PC-3 (cell line): ENCODE data around the gene DDX47. TPM values are rescaled to one million over a fixed set of nuclear protein-coding genes. Genes with fewer than 3 reads are reported as not detected.

ENCODE experiments used
- ATAC-seq: fragments of 200-7000 bp; cut with Tn5 transposase; 2 replicates; pipeline ENCODE4 v1.9.1; 2020; ENCODE audit warnings: mild to moderate bottlenecking, moderate library complexity
- BruUV-seq: library from RNA; stranded (reverse); fragments of 400-500 nt; replicated peaks from 2 replicates; lab custom pipeline; 2021; lab: Mats Ljungman, UMichigan
- CTCF ChIA-PET: fragments of 300-600 bp; sonication (Branson Sonifier 250); formaldehyde crosslinking; loops from one replicate; lab custom pipeline; 2022; ENCODE audit warnings: antibody characterized with exemption; lab: Charles Lee
- POLR2A ChIA-PET: fragments of 300-600 bp; sonication (Branson Sonifier 250); formaldehyde crosslinking; loops from one replicate; lab custom pipeline; 2022; ENCODE audit warnings: antibody characterized with exemption; ENCODE audit not compliant: unreplicated experiment; lab: Charles Lee
- DNase-seq: peaks from one replicate; pipeline ENCODE4 v3.0.0-alpha.2; 2015
- H2AFZ ChIP-seq: fragments of 300-600 bp; sonication (generic); 2 replicates; pipeline ENCODE4 v1.6.0; 2016; ENCODE audit warnings: antibody characterized with exemption, low read length
- H3F3A ChIP-seq: fragments of 300-600 bp; sonication (generic); one replicate; pipeline ENCODE4 v1.6.0; 2017; ENCODE audit warnings: antibody characterized with exemption, low read length, control low read depth, mild to moderate bottlenecking; ENCODE audit not compliant: unreplicated experiment
- H3K27ac ChIP-seq: fragments of 300-600 bp; sonication (generic); 2 replicates; pipeline ENCODE4 v1.5.1; 2016; ENCODE audit warnings: mild to moderate bottlenecking, low read length
- H3K27me3 ChIP-seq: fragments of 300-600 bp; sonication (generic); 2 replicates; pipeline ENCODE4 v1.6.1; 2016; ENCODE audit warnings: low read length, mixed read lengths
- H3K36me3 ChIP-seq: fragments of 300-600 bp; sonication (generic); 2 replicates; pipeline ENCODE4 v1.6.1; 2016; ENCODE audit warnings: low read depth, mixed run types, low read length, mixed read lengths
- H3K4me1 ChIP-seq: fragments of 300-600 bp; sonication (generic); 2 replicates; pipeline ENCODE4 v1.5.1; 2016; ENCODE audit warnings: low read length; ENCODE audit not compliant: insufficient read depth
- H3K4me2 ChIP-seq: fragments of 300-600 bp; sonication (generic); 2 replicates; pipeline ENCODE4 v1.6.0; 2016; ENCODE audit warnings: low read length
- H3K4me3 ChIP-seq: fragments of 300-600 bp; sonication (generic); 2 replicates; pipeline ENCODE4 v1.5.1; 2016; ENCODE audit warnings: mild to moderate bottlenecking, low read length, mixed read lengths
- H3K79me2 ChIP-seq: fragments of 300-600 bp; sonication (generic); 2 replicates; pipeline ENCODE4 v1.6.1; 2017; ENCODE audit warnings: low read length, mixed read lengths
- H3K9ac ChIP-seq: fragments of 300-600 bp; sonication (generic); 2 replicates; pipeline ENCODE4 v1.6.0; 2016; ENCODE audit warnings: mild to moderate bottlenecking, low read length
- H3K9me2 ChIP-seq: fragments of 300-600 bp; sonication (generic); replicated peaks from 2 replicates; pipeline ENCODE4 v1.6.1; 2016; ENCODE audit warnings: mixed run types, low read length, mixed read lengths
- H3K9me3 ChIP-seq: fragments of 300-600 bp; sonication (generic); 2 replicates; pipeline ENCODE4 v1.6.1; 2016; ENCODE audit warnings: low read length, mixed read lengths
- H4K20me1 ChIP-seq: fragments of 300-600 bp; sonication (generic); 2 replicates; pipeline ENCODE4 v1.6.1; 2016; ENCODE audit warnings: low read length, mixed read lengths
- EZH2 ChIP-seq: fragments of 300-600 bp; sonication (generic); IDR thresholded peaks from one replicate; pipeline ENCODE4 v1.6.1; 2017; ENCODE audit warnings: antibody characterized with exemption, mild to moderate bottlenecking, low read length; ENCODE audit not compliant: unreplicated experiment
- EZH2phosphoT487 ChIP-seq: fragments of 300-600 bp; sonication (generic); IDR thresholded peaks from 2 replicates; pipeline ENCODE4 v1.6.1; 2018; ENCODE audit warnings: mild to moderate bottlenecking, antibody characterized with exemption, low read length, borderline replicate concordance
- intact Hi-C: fragments of 100-400 bp; cut with micrococcal nuclease; formaldehyde crosslinking; loops from 2 replicates; pipeline ENCODE4 v1.9.0; 2023
- total RNA-seq: library from RNA; depleted of rRNA; stranded (reverse); fragments of >200 nt; gene quantifications from 2 replicates; pipeline ENCODE4 v1.2.3, GENCODE V29; 2014
- TF ChIP-seq, protein P1 (sequence below): fragments of 300-600 bp; sonication (generic); conservative IDR thresholded peaks from 2 replicates; pipeline ENCODE4 v1.5.1; 2017; ENCODE audit warnings: antibody characterized with exemption, low read depth, mild to moderate bottlenecking, low read length

DDX47 gene
- total RNA-seq, 1 experiment from 2014 or later: 58.9 TPM

DNA sequence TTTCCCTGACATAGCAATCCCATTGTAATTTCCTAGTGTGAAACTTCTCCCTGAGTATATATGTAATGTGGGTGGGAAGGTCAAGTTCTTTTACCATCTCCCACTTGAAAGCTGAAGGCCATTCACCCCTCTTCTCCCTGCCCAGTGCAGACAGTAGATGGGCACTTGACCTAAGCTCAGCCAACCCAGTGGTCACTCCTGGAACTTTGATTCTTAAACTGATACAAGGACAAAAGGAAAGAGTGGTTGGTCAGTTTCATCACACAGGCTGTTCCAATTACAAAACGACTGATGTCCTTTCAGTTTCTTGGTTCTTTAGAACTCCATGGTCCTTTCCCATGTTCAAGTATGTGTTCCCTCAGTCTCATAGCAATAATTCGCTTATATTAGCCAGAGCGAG lies 36.1 kb upstream of the DDX47 start:
- H3K27me3 ChIP-seq: no peaks in the 10 kb centered on the region
- ChIA-PET CTCF (no interaction called here), POLR2A (no interaction called here)
- no peak for DNase-seq
- TF ChIP-seq, protein P1, sequence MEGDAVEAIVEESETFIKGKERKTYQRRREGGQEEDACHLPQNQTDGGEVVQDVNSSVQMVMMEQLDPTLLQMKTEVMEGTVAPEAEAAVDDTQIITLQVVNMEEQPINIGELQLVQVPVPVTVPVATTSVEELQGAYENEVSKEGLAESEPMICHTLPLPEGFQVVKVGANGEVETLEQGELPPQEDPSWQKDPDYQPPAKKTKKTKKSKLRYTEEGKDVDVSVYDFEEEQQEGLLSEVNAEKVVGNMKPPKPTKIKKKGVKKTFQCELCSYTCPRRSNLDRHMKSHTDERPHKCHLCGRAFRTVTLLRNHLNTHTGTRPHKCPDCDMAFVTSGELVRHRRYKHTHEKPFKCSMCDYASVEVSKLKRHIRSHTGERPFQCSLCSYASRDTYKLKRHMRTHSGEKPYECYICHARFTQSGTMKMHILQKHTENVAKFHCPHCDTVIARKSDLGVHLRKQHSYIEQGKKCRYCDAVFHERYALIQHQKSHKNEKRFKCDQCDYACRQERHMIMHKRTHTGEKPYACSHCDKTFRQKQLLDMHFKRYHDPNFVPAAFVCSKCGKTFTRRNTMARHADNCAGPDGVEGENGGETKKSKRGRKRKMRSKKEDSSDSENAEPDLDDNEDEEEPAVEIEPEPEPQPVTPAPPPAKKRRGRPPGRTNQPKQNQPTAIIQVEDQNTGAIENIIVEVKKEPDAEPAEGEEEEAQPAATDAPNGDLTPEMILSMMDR: no peak
- TF ChIP-seq EZH2 (no peak), EZH2phosphoT487 (no peak)
- ATAC-seq: no peak
- no peaks in the 10 kb centered on the region for H3K9me2 ChIP-seq
- no peak overlapping the region for H2AFZ ChIP-seq
- no peak overlapping the region for H3K27ac ChIP-seq
- no peaks in the 10 kb centered on the region for H3K79me2 ChIP-seq
- no peaks in the 10 kb centered on the region for H3F3A ChIP-seq
- H3K4me2 ChIP-seq: no peak overlapping the region
- peaks cover 27% of the 10 kb centered on the region for H3K4me1 ChIP-seq
- H3K9me3 ChIP-seq: no peaks in the 10 kb centered on the region
- no TSS peak for BruUV-seq
- no peaks in the 10 kb centered on the region for H4K20me1 ChIP-seq
- intact Hi-C loops: loop anchor here (5.0 kb wide), 1 partner anchor 50 kb away; no protein-coding TSS in a partner anchor
- H3K36me3 ChIP-seq: no peaks in the 10 kb centered on the region
- H3K4me3 ChIP-seq: no peak overlapping the region
- no peak overlapping the region for H3K9ac ChIP-seq

- Histone ChIP-seq H3K9ac (no peak overlapping the region), H3K27ac (no peak overlapping the region)
- CTCF ChIA-PET: no interaction called here
Observed at GRCh38 chr12:12779007-12779406, 34.1 kb upstream of the DDX47 start.

GRCh38 chr12:12779529-12779928 lies 33.6 kb upstream of the DDX47 start:
- no TSS peak for BruUV-seq
- CTCF ChIA-PET: no interaction called here
- no peaks in the 10 kb centered on the region for H3K79me2 ChIP-seq
- POLR2A ChIA-PET: interaction anchor here (0.6 kb wide), 1 partner anchor 12 kb away, joined by 4 read pairs; no protein-coding TSS in a partner anchor
- TF ChIP-seq, protein P1: no peak
- no peak for TF ChIP-seq EZH2
- TF ChIP-seq EZH2phosphoT487: no peak
- peak overlapping the region; percentile 59 for H3K4me2 ChIP-seq
- no peaks in the 10 kb centered on the region for H3K27me3 ChIP-seq
- intact Hi-C loops: loop anchor here (5.0 kb wide), 1 partner anchor 52 kb away; no protein-coding TSS in a partner anchor
- no peak overlapping the region for H3K27ac ChIP-seq
- no peaks in the 10 kb centered on the region for H4K20me1 ChIP-seq
- no peak overlapping the region for H3K9ac ChIP-seq
- H3K9me2 ChIP-seq: no peaks in the 10 kb centered on the region
- DNase-seq (peak; percentile 90), ATAC-seq (peak; percentile 93)
- H3K4me3 ChIP-seq: no peak overlapping the region
- peaks cover 27% of the 10 kb centered on the region for H3K4me1 ChIP-seq
- no peaks in the 10 kb centered on the region for H3K9me3 ChIP-seq
- no peak overlapping the region for H2AFZ ChIP-seq
- H3K36me3 ChIP-seq: no peaks in the 10 kb centered on the region
- H3F3A ChIP-seq: no peaks in the 10 kb centered on the region

More at GRCh38 chr12:12779007-12779406, 34.1 kb upstream of the DDX47 start:
- H2AFZ ChIP-seq: no peak overlapping the region
- H3K79me2 ChIP-seq: no peaks in the 10 kb centered on the region
- H3K4me2 ChIP-seq: peak overlapping the region; percentile 59; the same call in 1 of the 2 replicates
- no peaks in the 10 kb centered on the region for H3K9me2 ChIP-seq
- ATAC-seq (0 out of 2 replicates have a peak, but pooled peaks have one; percentile 10), DNase-seq (no peak)
- no peaks in the 10 kb centered on the region for H3K36me3 ChIP-seq
- intact Hi-C loops: loop anchor here (5.0 kb wide), 1 partner anchor 52 kb away; no protein-coding TSS in a partner anchor
- no peak for TF ChIP-seq EZH2
- TF ChIP-seq, protein P1: no peak
- TF ChIP-seq EZH2phosphoT487: no peak
- H3K4me3 ChIP-seq: no peak overlapping the region
- no peaks in the 10 kb centered on the region for H4K20me1 ChIP-seq
- no peaks in the 10 kb centered on the region for H3K9me3 ChIP-seq
- H3F3A ChIP-seq: no peaks in the 10 kb centered on the region
- POLR2A ChIA-PET: interaction anchor here (0.6 kb wide), 1 partner anchor 13 kb away, joined by 4 read pairs; no protein-coding TSS in a partner anchor
- peaks cover 27% of the 10 kb centered on the region for H3K4me1 ChIP-seq
- no TSS peak for BruUV-seq
- no peaks in the 10 kb centered on the region for H3K27me3 ChIP-seq
